ENCODE measurements around the gene CDC7. TPM values are rescaled to one million over a fixed set of nuclear protein-coding genes. Genes with fewer than 3 reads are reported as not detected.

The CDC7 gene
- total and polyA plus RNA-seq, 9 of the 15 experiments (the other 6 are each of a cell fraction or from before 2014, with no cell fraction given), result 22.3 to 66.8 (median 44.2) TPM

DNA sequence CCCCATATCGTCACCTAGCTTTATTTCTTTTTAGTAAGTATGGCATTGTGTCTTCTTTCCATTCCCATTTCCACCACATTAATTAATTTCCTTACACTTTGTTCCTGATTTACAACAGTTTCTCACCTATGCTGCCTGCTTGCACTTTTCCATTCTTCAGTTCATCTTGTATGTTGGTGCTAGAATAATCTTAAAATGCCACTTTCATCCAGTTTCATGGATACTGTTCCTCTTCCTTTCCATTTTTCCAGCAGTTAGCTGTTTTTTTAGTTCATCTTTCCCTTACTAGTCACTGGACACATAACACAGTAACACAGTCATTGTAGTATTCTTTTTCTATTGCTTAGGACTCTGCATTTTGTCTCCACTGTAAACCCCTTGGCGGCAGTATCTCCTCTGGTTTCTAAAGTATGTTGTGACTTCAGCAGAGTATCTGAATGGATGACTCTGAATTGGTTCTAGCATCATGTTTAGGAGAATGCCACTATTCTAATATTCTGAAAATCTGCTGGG is 2.1 kb downstream of the CDC7 start:
- peaks cover 0 to 43% of the 10 kb centered on the region in 2 experiments for H3K4me1 ChIP-seq (replicated peaks in 1 of 2; ENCODE audit: control insufficient read depth in 2 of 2, insufficient read depth in 2 of 2, low read length in 2 of 2)
- WGBS (ENCODE audit: insufficient coverage, low coverage, missing lambda C conversion rate), result 11% methylated on average over 2 of the region's 2 CpGs
- no TSS peak for BruUV-seq (replicated peaks)
- ChIA-PET CTCF (ENCODE audit: low intra/inter-chr PET ratio) (interaction anchor here (1.0 kb wide), 1 partner anchor 220 kb away, joined by 5 read pairs; no protein-coding TSS in a partner anchor), POLR2A (interaction anchor here (1.2 kb wide), 1 partner anchor 98 kb away, joined by 5 read pairs; the partner anchor contains the start of gene HFM1)
- ATAC-seq, result peak; percentile 67
- H2AFZ ChIP-seq (ENCODE audit: low read depth, low read length), result 0 out of 2 replicates have a peak overlapping the region, but pooled peaks have one; percentile 3
- no peaks in the 10 kb centered on the region for H3K27me3 ChIP-seq (ENCODE audit: control insufficient read depth in 2 of 2, insufficient read depth in 2 of 2, low read length in 2 of 2)
- peak overlapping the region; percentile 37; the same call in 1 of the 3 replicates for H3K27ac ChIP-seq (ENCODE audit: extremely low read depth, low read depth, low read length)
- peaks cover 42% of the 10 kb centered on the region for H3K36me3 ChIP-seq (ENCODE audit: control insufficient read depth, insufficient read depth, low read length)
- DNase-seq (ENCODE audit: extremely low read depth in 1 of 4, low spot score in 3 of 4), result peak in 3 of 4 experiments; percentile 12 to 68 (median 27)
- intact Hi-C loops (cut with micrococcal nuclease) (loop anchor here (5.0 kb wide), 2 partner anchors 220 to 335 kb away; no protein-coding TSS in a partner anchor), in situ Hi-C loops (cut with MboI) (no loop called here)
- H4K20me1 ChIP-seq (replicated peaks; ENCODE audit: control insufficient read depth, insufficient read depth, low read length), result no peaks in the 10 kb centered on the region
- peak overlapping the region; percentile 91 for H3K4me2 ChIP-seq (ENCODE audit: insufficient read depth, low read length)
- H3K9ac ChIP-seq (ENCODE audit: insufficient read depth in 1 of 2, low read depth in 2 of 2, low read length in 2 of 2), result peak overlapping the region in 1 of 2 experiments; percentile 89; a peak in 2 of 4 replicates
- FAIRE-seq, result peak; percentile 73
- H3K4me3 ChIP-seq, result peak overlapping the region; percentile 56; the same call in 1 of the 2 replicates
- no peaks in the 10 kb centered on the region for H3K9me1 ChIP-seq (ENCODE audit: control insufficient read depth, insufficient read depth, low read length)
- no peaks in the 10 kb centered on the region for H3K9me3 ChIP-seq (replicated peaks; ENCODE audit: control insufficient read depth, insufficient read depth, low read depth, low read length)
- peaks cover 67% of the 10 kb centered on the region for H3K79me2 ChIP-seq (ENCODE audit: control insufficient read depth, insufficient read depth, low read length)
- TF ChIP-seq RCOR1 (IDR thresholded peaks at IDR 0.05; ENCODE audit: borderline replicate concordance in 1 of 2, low read depth in 2 of 2, low read length in 2 of 2) (no peak), TAF1 (IDR thresholded peaks at IDR 0.05; ENCODE audit: control insufficient read depth, extremely low read depth, insufficient read depth, low read length, severe bottlenecking) (no peak), ZNF212 (CRISPR knock-in tag; IDR thresholded peaks at IDR 0.05) (no peak), SMARCA5 (IDR thresholded peaks at IDR 0.05) (0 out of 2 replicates have a peak, but pooled peaks have one; percentile 31), RB1 (IDR thresholded peaks at IDR 0.05; ENCODE audit: low read depth) (no peak), ZNF436 (CRISPR knock-in tag; IDR thresholded peaks at IDR 0.05) (no peak), ESRRB (CRISPR knock-in tag; IDR thresholded peaks at IDR 0.05; ENCODE audit: borderline replicate concordance) (no peak), FOXJ3 (CRISPR knock-in tag; IDR thresholded peaks at IDR 0.05) (no peak), HEY1 (CRISPR knock-in tag; IDR thresholded peaks at IDR 0.05; ENCODE audit: borderline replicate concordance) (no peak)
- TF ChIP-seq, protein P1, sequence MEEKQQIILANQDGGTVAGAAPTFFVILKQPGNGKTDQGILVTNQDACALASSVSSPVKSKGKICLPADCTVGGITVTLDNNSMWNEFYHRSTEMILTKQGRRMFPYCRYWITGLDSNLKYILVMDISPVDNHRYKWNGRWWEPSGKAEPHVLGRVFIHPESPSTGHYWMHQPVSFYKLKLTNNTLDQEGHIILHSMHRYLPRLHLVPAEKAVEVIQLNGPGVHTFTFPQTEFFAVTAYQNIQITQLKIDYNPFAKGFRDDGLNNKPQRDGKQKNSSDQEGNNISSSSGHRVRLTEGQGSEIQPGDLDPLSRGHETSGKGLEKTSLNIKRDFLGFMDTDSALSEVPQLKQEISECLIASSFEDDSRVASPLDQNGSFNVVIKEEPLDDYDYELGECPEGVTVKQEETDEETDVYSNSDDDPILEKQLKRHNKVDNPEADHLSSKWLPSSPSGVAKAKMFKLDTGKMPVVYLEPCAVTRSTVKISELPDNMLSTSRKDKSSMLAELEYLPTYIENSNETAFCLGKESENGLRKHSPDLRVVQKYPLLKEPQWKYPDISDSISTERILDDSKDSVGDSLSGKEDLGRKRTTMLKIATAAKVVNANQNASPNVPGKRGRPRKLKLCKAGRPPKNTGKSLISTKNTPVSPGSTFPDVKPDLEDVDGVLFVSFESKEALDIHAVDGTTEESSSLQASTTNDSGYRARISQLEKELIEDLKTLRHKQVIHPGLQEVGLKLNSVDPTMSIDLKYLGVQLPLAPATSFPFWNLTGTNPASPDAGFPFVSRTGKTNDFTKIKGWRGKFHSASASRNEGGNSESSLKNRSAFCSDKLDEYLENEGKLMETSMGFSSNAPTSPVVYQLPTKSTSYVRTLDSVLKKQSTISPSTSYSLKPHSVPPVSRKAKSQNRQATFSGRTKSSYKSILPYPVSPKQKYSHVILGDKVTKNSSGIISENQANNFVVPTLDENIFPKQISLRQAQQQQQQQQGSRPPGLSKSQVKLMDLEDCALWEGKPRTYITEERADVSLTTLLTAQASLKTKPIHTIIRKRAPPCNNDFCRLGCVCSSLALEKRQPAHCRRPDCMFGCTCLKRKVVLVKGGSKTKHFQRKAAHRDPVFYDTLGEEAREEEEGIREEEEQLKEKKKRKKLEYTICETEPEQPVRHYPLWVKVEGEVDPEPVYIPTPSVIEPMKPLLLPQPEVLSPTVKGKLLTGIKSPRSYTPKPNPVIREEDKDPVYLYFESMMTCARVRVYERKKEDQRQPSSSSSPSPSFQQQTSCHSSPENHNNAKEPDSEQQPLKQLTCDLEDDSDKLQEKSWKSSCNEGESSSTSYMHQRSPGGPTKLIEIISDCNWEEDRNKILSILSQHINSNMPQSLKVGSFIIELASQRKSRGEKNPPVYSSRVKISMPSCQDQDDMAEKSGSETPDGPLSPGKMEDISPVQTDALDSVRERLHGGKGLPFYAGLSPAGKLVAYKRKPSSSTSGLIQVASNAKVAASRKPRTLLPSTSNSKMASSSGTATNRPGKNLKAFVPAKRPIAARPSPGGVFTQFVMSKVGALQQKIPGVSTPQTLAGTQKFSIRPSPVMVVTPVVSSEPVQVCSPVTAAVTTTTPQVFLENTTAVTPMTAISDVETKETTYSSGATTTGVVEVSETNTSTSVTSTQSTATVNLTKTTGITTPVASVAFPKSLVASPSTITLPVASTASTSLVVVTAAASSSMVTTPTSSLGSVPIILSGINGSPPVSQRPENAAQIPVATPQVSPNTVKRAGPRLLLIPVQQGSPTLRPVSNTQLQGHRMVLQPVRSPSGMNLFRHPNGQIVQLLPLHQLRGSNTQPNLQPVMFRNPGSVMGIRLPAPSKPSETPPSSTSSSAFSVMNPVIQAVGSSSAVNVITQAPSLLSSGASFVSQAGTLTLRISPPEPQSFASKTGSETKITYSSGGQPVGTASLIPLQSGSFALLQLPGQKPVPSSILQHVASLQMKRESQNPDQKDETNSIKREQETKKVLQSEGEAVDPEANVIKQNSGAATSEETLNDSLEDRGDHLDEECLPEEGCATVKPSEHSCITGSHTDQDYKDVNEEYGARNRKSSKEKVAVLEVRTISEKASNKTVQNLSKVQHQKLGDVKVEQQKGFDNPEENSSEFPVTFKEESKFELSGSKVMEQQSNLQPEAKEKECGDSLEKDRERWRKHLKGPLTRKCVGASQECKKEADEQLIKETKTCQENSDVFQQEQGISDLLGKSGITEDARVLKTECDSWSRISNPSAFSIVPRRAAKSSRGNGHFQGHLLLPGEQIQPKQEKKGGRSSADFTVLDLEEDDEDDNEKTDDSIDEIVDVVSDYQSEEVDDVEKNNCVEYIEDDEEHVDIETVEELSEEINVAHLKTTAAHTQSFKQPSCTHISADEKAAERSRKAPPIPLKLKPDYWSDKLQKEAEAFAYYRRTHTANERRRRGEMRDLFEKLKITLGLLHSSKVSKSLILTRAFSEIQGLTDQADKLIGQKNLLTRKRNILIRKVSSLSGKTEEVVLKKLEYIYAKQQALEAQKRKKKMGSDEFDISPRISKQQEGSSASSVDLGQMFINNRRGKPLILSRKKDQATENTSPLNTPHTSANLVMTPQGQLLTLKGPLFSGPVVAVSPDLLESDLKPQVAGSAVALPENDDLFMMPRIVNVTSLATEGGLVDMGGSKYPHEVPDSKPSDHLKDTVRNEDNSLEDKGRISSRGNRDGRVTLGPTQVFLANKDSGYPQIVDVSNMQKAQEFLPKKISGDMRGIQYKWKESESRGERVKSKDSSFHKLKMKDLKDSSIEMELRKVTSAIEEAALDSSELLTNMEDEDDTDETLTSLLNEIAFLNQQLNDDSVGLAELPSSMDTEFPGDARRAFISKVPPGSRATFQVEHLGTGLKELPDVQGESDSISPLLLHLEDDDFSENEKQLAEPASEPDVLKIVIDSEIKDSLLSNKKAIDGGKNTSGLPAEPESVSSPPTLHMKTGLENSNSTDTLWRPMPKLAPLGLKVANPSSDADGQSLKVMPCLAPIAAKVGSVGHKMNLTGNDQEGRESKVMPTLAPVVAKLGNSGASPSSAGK (IDR thresholded peaks at IDR 0.05), result no peak
